ENCODE results near the gene SLCO3A1.

DNA sequence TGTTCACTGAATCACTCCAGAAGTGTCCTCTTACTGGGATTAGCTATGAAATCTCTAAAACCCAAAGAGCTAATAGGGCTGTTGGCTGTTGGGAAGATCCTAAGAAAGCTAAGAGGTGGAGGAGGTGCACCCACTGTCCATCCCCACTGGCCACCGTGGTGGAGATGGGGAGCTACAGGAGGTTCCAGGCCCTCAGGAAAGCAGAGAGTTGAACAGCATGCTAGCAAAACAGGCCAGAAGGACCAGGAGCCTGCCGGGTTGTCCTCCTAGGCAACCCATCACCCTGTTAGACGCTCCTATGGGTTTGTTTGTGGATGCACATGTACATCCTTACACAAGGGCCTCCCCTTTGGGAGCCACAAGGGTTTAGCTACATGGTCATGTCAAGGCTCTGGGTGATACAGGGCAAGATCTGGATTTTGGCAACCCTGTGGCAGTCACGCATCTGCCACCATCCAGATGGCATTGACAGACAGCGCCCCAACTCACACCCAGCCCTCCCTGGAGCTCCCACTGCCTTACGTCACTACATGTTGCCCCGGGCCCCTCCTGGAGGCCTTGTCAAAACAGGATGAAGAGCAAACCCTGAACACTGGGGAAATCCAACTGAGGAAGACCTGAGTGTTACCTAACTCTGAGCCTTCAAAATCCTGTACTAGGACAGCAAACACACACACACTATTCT lies 208.1 kb downstream of the SLCO3A1 start:
- TF ChIP-seq, protein P1, sequence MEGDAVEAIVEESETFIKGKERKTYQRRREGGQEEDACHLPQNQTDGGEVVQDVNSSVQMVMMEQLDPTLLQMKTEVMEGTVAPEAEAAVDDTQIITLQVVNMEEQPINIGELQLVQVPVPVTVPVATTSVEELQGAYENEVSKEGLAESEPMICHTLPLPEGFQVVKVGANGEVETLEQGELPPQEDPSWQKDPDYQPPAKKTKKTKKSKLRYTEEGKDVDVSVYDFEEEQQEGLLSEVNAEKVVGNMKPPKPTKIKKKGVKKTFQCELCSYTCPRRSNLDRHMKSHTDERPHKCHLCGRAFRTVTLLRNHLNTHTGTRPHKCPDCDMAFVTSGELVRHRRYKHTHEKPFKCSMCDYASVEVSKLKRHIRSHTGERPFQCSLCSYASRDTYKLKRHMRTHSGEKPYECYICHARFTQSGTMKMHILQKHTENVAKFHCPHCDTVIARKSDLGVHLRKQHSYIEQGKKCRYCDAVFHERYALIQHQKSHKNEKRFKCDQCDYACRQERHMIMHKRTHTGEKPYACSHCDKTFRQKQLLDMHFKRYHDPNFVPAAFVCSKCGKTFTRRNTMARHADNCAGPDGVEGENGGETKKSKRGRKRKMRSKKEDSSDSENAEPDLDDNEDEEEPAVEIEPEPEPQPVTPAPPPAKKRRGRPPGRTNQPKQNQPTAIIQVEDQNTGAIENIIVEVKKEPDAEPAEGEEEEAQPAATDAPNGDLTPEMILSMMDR (conservative IDR thresholded peaks at IDR 0.05 in 1 of 2, IDR thresholded peaks at IDR 0.05 in 1 of 2; ENCODE audit: low read depth in 1 of 2, low read length in 2 of 2) = no peak
- no peak for TF ChIP-seq EZH2 (IDR thresholded peaks at IDR 0.05; ENCODE audit: low read length, missing control alignments)
